ENCODE data around the gene APP. TPM values are rescaled to one million over a fixed set of nuclear protein-coding genes. Genes with fewer than 3 reads are reported as not detected.
A peak's percentile ranks its signal among the peaks of the same experiment; 100 is the strongest.

The APP gene
- total and polyA plus RNA-seq, 12 donors, result 106 to 434 (median 389) TPM

- Histone ChIP-seq H3K27ac (no peak overlapping the region), H3K4me3 (no peak overlapping the region), H3K9me3 (no peaks in the 10 kb centered on the region), H3K36me3 (no peaks in the 10 kb centered on the region), H3K4me1 (peaks cover 0 to 56% (median 27%) of the 10 kb centered on the region in 9 donors), H3K27me3 (no peaks in the 10 kb centered on the region)
- no peak for ATAC-seq
- intact Hi-C loops (cut with DNase I), result no loop called here
- no peak for DNase-seq
- WGBS, 2 donors, result 66 to 89% methylated on average over 4 of the region's 4 CpGs
- TF ChIP-seq, protein P1, sequence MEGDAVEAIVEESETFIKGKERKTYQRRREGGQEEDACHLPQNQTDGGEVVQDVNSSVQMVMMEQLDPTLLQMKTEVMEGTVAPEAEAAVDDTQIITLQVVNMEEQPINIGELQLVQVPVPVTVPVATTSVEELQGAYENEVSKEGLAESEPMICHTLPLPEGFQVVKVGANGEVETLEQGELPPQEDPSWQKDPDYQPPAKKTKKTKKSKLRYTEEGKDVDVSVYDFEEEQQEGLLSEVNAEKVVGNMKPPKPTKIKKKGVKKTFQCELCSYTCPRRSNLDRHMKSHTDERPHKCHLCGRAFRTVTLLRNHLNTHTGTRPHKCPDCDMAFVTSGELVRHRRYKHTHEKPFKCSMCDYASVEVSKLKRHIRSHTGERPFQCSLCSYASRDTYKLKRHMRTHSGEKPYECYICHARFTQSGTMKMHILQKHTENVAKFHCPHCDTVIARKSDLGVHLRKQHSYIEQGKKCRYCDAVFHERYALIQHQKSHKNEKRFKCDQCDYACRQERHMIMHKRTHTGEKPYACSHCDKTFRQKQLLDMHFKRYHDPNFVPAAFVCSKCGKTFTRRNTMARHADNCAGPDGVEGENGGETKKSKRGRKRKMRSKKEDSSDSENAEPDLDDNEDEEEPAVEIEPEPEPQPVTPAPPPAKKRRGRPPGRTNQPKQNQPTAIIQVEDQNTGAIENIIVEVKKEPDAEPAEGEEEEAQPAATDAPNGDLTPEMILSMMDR (IDR thresholded peaks at IDR 0.05), result no peak
Measured at GRCh38 chr21:26068776-26069175, 101.8 kb downstream of the APP start.

- DNase-seq (no peak), ATAC-seq (peak in 6 of 8 donors; percentile 27 to 69 (median 40))
- H3K4me3 ChIP-seq, result no peak overlapping the region
- no peaks in the 10 kb centered on the region for H3K27me3 ChIP-seq
- intact Hi-C loops (cut with DNase I), result no loop called here
- peaks cover 0 to 59% (median 27%) of the 10 kb centered on the region in 9 donors for H3K4me1 ChIP-seq
- H3K36me3 ChIP-seq, result no peaks in the 10 kb centered on the region
- H3K9me3 ChIP-seq, result no peaks in the 10 kb centered on the region
- H3K27ac ChIP-seq, result peak overlapping the region in 1 of 10 donors; percentile 11
- TF ChIP-seq, protein P1 (IDR thresholded peaks at IDR 0.05), result no peak
- WGBS, 2 donors, result 55 to 57% methylated on average over 12 of the region's 12 CpGs
Measured at GRCh38 chr21:26067836-26068594, 102.6 kb downstream of the APP start.

- TF ChIP-seq, protein P1 (IDR thresholded peaks at IDR 0.05), result no peak
- Histone ChIP-seq H3K27me3 (no peaks in the 10 kb centered on the region), H3K4me3 (no peak overlapping the region), H3K4me1 (peaks cover 6 to 53% (median 27%) of the 10 kb centered on the region in 9 donors), H3K9me3 (no peaks in the 10 kb centered on the region), H3K27ac (no peak overlapping the region), H3K36me3 (no peaks in the 10 kb centered on the region)
- DNase-seq, result no peak
- no peak for ATAC-seq
- intact Hi-C loops (cut with DNase I), result no loop called here
- WGBS, 2 donors, result 86 to 88% methylated on average over 6 of the region's 6 CpGs
Measured at GRCh38 chr21:26064506-26064905, 106.1 kb downstream of the APP start.

DNA sequence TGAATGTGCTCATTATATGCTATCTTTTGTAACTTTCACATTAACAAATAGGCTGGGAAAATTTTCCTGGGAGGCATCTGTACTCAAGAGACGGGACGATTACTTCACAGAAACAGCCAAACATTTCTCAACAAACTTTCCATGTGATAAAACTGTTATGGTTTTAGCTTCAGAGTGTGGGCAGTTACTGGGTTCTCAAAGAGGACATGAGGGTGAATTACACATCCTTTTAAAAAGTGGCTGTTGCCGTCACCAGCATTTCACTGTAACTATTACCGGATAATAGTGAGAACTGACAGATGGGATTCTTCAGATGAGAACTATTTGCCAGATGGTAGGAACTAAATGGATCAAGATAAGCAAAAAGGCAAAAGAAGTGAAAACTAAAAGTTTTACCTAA, 109.1 kb downstream of the APP start:
- Histone ChIP-seq H3K36me3 (no peaks in the 10 kb centered on the region), H3K9me3 (no peaks in the 10 kb centered on the region), H3K4me1 (peaks cover 3 to 44% (median 17%) of the 10 kb centered on the region in 9 donors), H3K4me3 (no peak overlapping the region), H3K27me3 (no peaks in the 10 kb centered on the region), H3K27ac (peak overlapping the region in 5 of 10 donors; percentile 11 to 64 (median 56))
- TF ChIP-seq, protein P1 (IDR thresholded peaks at IDR 0.05), result no peak
- no peak for DNase-seq
- WGBS, 2 donors, result 54 to 64% methylated on average over 4 of the region's 4 CpGs
- peak; percentile 40 to 85 (median 66) for ATAC-seq
- intact Hi-C loops (cut with DNase I), result no loop called here
